ENCODE measurements around the gene WDR77.

GRCh38 chr1:111419037-111419436 lies 30.0 kb downstream of the WDR77 start:
- no peak for TF ChIP-seq CTCF (IDR thresholded peaks at IDR 0.05; ENCODE audit: insufficient read depth, low read length, poor library complexity, severe bottlenecking)
- TF ChIP-seq EZH2phosphoT487 (conservative IDR thresholded peaks at IDR 0.05; ENCODE audit: low read length): no peak
